ENCODE results near the gene MED4.

GRCh38 chr13:48131533-48131932 lies 36.6 kb upstream of the MED4 start:
- TF ChIP-seq POLR2A (IDR thresholded peaks at IDR 0.05; ENCODE audit: low read length): no peak
- TF ChIP-seq GATA1 (IDR thresholded peaks at IDR 0.05; ENCODE audit: low read depth, low read length): no peak

Data from erythroblast (primary cell).